ENCODE measurements around the gene KRTAP10-2.
"Not testable (repeated sequence)": the region's sequence is repeated elsewhere in the genome, so short reads cannot be mapped to it uniquely, and the experiment has no call there.

The KRTAP10-2 gene, protein sequence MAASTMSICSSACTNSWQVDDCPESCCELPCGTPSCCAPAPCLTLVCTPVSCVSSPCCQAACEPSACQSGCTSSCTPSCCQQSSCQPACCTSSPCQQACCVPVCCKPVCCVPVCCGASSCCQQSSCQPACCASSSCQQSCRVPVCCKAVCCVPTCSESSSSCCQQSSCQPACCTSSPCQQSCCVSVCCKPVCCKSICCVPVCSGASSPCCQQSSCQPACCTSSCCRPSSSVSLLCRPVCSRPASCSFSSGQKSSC

DNA sequence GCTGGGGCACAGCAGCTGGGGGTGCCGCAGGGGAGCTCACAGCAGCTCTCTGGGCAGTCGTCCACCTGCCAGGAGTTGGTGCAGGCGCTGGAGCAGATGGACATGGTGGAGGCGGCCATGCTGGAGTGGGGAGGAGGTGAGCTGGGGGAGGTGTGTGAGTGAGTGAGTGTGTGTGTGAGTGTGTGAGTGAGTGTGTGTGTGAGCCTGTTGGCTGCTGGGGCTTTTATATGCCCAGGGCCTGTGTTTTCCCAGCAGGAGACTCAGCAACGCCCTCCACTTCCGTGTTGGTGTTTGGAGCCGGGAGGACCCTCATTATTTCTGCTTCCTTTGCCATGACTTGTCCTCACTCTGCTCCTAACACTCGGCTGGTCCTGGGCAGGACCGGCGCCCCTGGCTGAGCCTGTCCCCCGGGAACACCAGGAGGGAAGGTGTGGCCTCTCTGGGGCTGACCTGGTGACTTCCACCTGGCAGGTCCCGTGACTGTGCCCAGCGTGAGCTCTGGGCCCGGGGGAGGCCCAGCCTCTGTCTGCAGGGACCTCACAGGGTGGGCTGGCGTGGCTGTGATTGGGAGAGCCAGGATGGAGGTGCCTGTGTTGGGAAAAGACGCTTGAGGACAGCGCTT is at the start of gene KRTAP10-2:
Gene KRTAP10-2 (minus strand): TSS at position 166 of the 622 bp plus-strand sequence. CDS start 47 bp downstream, at position 119.
- no peak for FAIRE-seq

DNA sequence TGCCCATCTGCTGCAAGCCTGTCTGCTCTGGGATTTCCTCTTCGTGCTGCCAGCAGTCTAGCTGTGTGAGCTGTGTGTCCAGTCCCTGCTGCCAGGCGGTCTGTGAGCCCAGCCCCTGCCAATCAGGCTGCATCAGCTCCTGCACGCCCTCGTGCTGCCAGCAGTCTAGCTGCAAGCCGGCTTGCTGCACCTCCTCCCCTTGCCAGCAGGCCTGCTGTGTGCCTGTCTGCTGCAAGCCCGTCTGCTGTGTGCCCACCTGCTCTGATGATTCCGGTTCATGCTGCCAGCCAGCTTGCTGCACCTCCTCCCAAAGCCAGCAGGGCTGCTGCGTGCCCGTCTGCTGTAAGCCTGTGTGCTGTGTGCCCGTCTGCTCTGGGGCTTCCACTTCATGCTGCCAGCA is 49.8 kb upstream of the KRTAP10-2 start:
- not testable (repeated sequence) for FAIRE-seq

DNA sequence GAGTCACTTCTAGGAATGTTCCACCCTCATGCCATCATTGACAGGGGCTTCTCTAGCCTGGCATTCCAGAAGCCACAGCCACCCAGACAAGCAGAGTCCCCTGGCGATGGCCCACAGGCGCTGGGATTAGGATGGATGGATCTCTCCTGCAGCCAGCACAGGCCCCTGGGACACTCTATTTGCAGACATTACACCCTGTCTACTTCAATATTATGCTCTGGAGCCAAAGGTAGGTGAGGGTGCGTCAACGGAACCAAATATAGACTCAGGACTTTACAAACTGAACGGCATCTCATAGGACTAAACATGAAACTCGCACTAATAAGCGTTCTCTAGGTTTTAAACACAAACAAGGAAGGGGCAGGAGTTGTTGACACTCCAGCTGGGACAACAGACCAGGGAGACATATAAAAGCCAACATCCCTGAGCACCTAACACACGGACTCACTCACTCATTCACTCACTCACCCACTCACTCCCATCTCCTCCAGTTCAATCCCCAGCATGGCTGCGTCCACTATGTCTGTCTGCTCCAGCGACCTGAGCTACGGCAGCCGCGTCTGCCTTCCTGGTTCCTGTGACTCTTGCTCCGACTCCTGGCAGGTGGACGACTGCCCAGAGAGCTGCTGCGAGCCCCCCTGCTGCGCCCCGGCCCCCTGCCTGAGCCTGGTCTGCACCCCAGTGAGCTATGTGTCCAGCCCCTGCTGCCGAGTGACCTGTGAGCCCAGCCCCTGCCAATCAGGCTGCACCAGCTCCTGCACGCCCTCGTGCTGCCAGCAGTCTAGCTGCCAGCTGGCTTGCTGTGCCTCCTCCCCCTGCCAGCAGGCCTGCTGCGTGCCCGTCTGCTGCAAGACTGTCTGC is 49.0 kb upstream of the KRTAP10-2 start, which contains the start of gene KRTAP10-7:
Gene KRTAP10-7 (plus strand): TSS at position 480 of the 861 bp plus-strand sequence. CDS start 25 bp downstream, at position 505.
- not testable (repeated sequence) for FAIRE-seq

DNA sequence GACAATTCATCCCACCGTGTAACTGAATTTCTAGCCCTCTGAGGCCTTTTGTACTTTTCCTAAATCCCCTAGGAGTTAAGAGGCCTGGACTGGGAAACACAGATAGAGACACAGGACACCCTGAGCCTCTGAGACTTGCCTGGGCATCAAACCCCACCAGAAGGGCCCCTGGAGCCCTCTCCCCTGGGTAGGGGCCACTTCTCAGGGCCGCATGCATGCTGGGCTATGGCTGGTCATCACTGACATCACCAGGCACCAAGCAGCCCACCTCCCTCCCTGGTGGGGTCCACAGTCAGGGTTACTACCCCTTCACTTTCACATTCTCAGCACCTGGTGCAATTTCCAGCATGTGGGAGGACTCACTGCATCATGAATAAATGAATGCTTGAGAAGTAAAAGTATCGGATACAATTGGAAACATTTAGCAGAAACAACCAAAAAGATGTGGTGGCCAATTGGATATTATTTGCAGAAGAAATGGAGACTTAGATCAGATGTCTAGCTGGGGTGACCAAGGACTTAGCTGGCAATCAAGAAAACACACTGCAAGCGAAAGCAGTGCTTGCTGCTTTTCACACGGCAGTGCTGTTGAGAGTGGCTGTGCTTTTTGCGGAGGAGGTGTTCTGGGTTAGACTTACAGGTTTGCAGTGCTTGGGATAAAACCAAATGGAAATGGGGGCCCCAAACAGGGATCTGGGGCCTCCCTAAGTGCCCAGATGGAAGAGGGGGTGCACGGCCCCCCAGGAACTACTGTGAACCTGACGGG is 48.1 kb upstream of the KRTAP10-2 start:
- no peak for FAIRE-seq

DNA sequence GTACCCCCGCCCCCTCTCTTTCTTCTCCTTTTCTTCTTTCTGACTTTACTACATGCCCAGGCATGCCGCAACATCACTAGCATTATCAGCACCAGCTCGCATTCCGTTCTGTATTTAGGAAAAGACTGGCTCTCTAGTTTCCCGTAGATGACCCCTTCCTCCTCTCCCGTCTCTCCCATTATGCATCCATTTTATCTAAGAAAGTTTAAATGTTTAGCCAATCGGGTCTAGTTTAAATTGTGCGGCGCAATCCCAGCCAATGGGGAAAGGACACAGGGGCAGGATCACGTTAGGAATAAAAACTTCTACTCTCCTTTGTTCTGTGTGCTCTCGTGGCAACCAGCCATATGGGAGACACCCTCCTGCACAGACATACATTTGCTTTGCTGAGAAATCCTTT is 46.8 kb upstream of the KRTAP10-2 start:
- no peak for FAIRE-seq

DNA sequence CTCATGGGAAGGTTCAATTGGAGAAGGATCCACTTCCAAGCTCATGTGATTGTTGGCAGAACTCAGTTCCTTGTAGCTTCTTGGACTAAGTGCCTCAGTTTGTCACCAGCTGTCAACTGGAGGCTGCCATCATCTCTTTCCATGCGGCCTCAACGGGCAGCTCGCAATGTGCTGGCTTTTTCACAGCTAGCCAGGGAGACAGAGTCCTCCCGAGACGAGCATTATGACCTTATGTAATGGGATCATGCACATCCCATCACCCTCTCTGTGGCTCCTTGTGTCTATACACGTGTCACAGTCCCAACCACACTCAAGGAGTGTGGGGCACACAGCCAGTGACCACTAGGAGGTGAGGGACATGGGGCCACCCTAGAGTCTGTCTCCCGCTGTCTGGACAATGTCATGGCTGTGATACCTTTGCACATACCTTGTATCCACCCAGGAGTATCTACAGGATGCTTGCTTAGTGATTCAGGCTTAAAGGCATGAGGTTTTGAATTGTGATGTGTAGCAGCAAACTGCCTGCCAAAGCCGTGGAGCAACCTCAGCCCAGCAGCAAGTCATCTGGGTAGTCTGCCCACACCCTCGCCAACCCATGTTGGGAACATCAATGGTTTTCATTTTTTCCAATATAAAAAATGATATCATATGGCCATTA is 44.9 kb upstream of the KRTAP10-2 start:
- no peak for FAIRE-seq

DNA sequence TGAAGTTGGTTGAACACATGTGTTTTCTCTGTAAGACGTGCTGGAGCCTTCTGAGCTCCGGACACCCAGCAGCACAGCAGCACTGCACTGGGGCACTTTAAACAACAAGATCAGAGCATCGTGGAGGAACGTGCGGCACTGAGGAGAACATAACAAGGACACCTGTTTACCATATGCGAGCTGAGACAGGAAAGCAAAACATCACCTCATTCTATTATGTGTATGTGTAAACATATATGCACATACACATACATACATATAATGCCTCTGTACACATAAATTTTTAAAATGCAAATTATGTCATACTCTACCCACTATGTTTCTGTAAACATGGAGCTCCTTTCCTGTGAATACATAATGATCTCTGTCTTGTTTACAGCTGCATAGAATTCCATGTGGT is 44.2 kb upstream of the KRTAP10-2 start:
- FAIRE-seq: no peak

DNA sequence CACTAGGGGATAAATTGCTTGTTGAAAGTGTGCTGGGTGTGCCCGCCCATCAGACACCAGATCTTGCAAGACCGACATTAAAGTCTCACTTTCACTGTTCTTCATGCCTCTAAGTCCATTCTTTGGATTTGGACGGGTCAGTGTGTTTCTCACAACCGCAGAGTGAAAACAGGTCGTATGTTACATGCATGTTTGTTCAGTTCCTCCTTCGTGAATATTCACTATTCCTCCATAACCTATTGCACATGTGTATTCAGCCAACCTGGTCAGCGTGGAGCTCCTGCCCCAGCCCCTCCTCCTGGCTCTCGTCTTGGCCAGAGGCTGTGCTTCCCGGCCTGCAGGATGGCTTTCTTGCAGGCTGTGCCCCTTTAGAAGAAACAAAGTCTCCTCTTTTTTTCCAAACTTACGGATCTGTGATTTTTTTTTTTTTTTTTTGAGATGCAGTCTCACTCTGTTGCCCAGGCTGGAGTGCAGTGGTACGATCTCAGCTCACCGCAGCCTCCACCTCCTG is 43.2 kb upstream of the KRTAP10-2 start:
- FAIRE-seq: no peak

DNA sequence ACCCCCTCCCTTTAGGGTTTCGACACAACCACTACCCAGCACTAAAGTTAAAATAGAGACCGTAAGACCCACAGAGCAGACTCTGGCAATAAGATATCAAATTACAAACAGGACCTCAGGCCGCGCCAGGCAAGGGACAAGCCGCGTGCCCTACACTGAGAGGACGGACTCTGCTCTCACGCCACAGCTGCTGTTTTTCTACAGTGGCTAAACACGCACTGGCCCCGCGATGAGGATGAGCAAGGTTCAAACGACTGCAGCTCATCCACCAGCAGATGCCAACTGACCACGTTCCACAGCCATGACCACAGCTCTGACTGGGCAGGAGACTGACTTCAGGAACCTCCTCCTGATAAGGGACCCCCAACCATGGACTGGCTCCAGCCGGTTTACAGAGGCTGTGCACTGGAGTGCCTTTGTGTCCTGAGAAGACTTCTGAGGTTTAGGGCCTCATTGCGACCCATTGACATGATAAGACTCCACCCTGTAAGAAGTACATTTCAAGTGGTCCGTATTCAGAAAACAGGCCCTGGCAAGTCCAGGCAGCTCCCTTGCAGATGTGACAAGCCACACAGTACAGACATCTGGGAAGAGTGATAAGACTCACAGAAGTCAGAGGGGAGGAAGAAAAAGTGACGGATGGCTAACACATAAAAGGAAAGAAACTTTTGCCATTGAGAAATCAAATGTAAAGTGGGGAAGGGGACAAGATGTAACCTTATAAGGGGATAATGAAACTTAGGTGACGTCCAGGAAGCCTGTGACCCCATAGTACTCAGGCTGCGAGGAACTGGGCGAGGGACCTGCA is 42.5 kb upstream of the KRTAP10-2 start:
- FAIRE-seq: no peak

DNA sequence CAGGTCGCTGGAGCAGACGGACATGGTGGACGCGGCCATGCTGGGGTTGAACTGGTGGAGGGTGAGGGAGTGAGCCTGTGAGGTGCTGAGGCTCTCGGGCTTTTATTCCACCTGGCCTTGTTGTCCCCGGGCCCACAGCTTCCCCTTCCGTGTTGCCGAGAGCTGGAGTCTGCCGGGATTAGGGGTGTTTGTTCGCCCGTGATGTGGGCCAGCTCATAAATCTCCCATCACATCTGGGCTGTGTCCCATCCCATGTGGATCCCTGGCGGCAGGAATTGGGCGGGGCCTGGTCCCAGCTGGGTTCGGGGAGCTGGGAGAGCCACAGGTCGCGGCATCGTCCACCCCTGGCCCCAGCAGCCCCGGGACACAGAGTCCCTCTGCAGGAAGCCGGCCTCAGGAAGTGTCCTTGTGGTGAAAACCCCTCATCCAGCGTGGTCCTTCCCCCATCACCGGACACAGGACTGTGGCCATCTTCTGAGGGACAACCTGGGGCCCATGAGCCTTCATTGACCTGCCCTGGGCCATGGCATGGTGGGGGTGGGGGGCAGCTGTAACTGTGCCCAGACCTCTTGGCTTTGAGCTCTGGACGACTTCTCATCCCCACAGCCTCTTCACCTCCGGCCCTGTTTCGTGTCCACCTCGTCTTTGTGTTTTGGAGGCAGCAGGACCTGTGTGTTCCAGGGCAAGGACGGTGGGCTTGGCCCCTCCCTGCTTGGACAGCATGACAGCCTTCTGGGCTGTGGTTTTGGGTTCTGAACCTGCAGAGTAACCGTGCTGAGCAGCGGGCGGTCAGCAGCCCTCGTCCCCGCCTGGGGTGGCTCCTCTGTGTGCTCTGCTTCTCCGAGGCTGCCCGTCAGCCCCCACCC is 41.4 kb upstream of the KRTAP10-2 start, which contains the start of gene KRTAP10-6:
Gene KRTAP10-6 (minus strand): TSS at position 60 of the 866 bp plus-strand sequence. CDS start 21 bp downstream, at position 39.
- FAIRE-seq: no peak

DNA sequence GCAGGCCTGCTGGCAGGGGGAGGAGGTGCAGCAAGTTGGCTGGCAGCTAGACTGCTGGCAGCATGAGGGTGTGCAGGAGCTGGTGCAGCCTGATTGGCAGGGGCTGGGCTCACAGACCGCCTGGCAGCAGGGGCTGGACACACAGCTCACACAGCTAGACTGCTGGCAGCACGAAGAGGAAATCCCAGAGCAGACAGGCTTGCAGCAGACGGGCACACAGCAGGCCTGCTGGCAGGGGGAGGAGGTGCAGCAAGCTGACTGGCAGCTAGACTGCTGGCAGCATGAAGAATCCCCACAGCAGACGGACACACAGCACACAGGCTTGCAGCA is 40.5 kb upstream of the KRTAP10-2 start:
- FAIRE-seq: not testable (repeated sequence)

DNA sequence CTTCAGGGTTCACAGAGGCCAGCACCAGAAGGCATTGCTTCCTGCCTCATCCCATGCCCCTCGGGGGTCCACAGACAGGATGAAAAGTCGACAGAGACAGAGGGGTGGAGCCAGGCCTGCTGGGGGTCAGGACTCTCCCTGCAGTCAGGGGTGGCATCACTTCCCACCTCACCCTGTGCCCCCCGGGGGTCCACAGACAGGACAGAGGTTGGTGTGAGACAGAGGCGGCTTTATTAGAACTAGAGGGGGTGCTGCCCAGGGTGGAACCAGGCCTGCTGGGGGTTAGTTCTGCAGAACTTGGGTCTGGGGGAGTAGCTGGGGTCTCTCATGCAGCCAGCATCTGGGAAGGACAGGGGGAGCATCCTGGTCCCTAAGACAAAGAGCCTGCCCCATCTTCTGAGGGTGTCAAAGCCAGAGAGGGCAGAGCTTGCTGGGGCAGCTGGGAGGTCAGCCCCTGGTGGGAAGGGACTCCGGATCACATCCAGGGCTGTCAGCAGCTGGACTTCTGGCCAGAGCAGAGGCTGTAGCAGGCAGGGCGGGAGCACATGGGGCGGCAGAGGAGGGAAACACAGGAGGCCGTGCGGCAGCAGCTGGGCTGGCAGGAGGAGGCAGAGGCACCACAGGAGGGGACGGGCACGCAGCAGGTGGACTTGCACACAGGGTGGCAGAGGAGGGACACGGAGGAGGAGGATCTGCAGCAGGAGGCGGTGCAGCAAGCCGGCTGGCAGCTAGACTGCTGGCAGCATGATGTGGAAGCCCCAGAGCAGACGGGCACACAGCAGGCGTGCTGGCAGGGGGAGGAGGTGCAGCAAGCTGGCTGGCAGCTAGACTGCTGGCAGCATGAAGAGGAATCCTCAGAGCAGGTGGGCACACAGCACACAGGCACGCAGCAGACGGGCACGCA is 39.8 kb upstream of the KRTAP10-2 start:
- FAIRE-seq: not testable (repeated sequence)

DNA sequence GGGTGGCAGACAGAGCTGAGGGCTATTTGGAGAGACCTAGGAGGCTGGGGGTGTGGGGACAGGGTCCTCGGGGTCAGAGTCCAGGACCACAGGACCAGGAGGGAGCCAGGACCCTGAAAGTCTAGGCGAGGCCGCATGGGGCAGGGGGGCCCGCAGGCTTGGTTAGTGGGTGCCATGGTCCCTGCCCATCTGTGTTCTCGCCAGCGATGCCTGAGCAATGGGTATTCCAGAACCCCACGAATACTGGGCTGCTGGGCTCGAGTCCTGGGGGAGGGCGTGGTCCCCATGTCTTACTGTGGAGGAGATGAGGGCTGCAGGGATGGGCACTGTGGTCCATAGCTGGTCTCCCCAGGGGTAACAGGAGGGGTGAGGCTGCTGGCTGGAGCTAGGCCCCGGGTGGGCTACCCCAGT is 39.0 kb upstream of the KRTAP10-2 start:
- no peak for FAIRE-seq

DNA sequence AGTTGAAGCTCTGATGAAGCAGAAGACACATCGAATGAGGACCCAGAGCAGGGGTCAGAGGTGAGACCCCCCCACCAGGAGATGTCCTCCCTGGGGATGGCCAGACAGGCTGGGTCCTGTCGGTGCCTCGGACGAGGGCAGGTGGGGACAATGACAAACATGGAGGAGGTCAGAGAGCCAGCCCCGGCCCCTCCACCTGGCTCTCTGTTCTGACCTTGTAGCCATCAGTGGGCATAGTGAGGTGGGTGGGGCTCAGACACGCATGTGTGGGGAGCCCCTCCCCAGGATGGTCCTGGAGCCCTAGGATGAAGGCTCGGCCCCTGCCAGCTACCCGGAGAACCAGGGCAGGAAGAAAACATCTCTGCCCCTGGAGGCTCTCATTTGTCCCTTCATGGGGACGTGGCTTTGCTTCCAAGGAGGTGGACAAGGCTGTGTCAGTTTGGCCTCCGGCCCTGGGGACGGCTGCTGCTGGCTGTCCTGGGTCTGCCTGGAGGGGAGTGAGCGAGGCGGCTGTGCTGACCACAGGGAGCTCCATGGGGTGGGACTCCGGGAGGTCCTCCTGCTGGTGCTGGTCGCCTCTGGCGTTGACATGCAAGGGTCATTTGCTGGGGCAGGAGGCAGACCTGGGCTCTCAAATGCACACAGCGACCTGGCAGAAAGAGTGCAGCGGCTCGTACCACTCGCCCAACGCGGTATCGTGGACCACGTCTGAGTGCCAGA is 38.4 kb upstream of the KRTAP10-2 start:
- FAIRE-seq: no peak

DNA sequence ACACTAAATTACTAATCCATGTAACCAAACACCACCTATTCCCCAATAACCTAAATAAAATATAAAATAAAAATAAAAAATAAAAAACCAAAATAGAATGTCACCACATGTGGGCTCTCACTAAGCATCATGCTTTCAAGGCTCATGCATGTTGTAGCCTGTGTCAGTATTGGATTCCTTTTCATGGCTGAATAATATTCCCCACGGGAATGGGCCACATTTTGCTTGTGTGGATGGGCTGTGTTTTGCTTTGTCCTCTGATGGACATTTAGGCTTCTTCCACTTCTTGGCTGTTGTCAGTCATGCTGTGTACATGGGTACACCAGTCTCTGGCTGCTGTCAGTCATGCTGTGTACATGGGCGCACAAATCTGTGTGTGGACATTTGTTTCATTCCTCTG is 37.8 kb upstream of the KRTAP10-2 start:
- FAIRE-seq: no peak

DNA sequence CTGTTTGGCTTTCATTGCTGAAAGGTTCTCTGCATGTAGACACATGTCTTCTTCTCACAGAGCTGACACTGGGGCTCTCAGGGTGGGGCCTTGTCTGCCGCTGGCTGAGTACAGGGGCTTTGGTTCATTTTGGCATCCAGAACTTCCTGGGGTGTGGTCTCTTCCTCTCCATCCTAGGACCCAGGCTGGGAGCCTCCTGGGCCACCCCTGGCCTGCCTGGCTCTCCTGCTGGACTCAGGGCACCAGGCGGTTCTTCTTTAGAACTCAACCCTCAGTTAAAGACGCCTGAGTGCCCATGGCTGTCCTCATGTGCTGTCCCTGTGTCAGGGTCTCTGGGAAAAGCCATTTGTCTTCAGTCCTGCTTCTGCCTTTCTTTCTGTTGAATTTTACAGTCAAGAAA is 34.6 kb upstream of the KRTAP10-2 start:
- no peak for FAIRE-seq

DNA sequence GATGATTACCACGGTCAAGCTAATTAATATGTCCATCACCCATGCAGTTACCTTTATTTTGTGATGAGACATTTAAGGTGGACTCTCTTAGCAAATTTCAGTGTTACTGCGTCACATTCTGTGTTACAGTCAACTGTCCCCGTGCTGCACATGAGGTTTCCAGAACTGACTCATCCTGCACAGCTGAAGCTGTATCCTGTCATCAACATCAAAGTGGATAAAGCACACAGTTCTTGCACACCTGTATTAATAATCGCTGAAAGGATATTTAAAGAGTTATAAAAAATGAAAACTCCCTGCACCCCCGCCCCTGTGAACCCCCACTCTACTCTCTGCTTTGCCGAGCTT is 32.5 kb upstream of the KRTAP10-2 start:
- no peak for FAIRE-seq

DNA sequence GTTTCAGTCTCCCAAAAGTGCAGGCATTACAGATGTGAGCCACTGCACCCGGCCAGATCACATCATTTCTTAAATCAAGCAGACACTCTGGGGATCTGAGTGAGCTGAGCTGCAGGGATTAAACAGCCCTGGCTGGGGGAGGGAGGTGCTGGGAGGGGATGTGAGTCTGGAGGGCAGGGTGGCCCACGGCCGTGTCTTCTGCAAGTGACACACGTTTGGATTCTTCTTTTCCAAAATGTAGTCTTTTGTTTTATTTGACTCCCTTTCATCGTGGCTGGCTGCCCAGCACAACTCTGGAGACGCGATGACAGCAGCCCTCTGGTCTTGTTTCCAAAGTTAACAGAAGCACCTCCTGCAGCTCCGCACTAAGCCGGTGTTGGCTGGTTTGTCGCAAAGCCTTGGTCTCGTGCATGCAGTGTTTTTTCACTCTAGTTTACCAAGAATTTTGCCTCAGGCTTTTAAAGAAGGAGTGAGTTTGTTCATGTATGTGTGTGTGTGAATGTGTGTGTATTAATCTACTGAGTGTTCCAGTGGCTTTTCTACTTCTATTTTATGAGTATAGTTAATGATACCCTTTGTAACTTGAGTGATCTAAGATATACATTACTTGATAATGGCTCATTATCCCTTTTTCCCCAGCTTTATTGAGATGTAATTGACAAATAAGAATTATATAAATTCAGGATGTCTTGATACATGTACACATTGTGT is 31.9 kb upstream of the KRTAP10-2 start:
- FAIRE-seq: no peak

All from colon (tissue), 2 donors.